CD4-positive, alpha-beta T cell treated with Interleukin-21 for 1 hour (primary cell): ENCODE results near the gene STRBP.
"Not testable (repeated sequence)": the region's sequence is repeated elsewhere in the genome, so short reads cannot be mapped to it uniquely, and the experiment has no call there.

ENCODE experiments used
- DNase-seq: peaks from one replicate; pipeline ENCODE4 v3.0.0-alpha.2; 2020

Gene STRBP

DNA sequence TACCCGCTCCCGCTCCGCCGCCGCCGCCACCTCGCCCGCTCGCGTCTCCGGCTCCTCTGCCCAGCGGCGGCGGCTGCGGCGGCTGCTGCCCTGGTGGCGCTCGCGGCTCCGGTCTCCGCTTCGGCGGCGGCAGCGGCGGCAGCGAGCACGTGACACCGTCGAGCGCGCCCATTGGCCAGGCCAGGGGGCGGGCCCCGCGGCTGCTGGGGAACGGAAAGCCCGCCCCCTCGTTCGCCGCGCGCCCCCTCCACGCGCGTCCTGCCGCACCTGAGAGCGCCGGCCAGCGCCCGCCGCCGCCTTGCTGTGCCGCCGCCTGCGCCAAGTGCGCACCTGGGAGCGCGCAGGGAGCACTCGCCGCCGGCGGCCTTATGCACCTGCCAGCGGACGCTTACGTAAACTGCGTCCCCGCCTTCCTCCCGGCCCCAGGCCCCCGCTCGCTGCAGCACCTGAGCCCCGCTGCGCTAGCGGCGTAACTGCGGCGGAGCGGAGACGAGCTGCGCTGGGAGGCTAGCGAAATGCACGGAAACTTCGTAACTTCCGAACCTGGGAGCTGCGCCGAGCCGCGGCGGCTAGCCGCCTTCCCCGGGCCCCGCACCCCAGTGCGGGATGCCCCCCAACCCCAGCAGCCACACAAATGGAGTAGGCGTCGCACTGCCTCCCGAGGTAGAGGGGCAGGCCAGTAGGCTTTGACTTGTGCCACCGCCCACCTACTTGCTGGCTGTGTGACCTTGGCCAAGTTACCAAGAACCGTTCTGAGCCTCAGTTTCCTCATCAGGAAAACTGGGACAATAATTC is at the start of gene STRBP:
TSS of gene STRBP (minus strand) at position 122 of the 795 bp plus-strand sequence. CDS start 84,452 bp downstream, outside the sequence.
- DNase-seq = peak; percentile 94

DNA sequence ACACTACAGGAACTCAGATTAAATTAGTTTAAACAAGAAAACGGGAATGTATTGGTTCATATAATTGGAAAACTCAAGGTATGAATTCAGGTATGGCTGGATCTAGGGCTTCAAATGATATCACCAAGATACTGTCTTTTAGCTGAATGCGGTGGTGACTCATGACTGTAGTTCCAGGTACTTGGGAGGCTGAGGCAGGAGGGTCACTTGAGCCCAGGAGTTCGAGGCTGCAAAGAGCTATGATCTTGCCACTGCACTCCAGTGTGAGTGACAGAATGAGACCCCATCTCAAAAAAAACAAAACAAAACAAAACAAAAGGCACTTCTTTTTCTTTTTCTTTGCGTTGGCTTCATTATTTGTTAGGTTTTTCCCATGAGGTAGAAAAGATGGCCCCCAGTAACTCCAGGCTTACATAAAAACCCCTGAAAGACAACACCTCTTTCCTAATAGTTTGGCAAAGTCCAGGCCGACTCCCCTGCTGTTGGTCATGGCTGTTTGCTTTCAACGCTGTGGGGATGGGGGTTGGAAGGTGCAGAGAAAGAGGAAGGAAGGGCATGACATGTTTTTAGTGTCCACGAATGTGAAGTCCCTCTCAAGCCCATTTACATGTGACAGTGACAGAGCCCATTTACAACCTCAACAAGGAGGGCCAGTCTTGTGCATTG is 47.8 kb upstream of the STRBP start:
- no peak for DNase-seq

DNA sequence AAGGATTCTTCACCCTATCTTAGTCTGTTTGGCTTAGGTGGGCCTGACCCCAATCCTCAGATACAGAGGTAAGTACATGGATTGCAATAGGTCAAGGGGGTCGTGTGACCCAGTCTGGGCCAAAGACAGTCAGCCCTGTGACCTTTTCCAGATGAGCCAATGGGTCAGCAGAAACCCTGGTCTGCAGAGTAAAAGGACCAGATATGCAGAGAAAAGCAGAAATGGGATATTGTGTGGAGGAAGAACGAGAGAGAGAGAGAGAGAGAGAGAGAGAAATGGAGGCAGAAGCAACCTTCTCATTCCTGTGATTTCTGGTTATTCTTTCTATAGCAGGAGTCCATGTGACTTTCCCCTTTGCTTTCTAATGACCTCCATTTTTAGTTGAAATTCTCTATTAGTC is 47.2 kb upstream of the STRBP start:
- no peak for DNase-seq

DNA sequence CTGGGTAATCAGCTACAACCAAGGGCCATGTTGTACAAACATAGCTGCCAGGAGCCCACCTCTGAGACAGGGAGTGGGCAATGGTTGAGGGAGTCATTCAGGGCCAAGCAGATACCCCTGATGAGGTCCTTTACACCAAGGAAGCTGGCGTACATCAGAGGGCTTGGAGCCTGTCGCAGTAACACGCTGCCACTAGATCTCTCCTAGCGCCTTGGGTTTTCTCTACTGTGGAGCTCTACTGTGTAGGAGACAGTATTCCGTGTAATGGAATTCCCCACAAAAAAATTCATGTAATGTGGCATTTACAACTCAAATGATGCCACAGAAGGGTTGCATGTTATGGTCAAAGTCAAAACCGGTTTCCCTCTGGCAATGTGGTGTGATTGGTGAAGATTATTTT is 46.2 kb upstream of the STRBP start:
- no peak for DNase-seq

DNA sequence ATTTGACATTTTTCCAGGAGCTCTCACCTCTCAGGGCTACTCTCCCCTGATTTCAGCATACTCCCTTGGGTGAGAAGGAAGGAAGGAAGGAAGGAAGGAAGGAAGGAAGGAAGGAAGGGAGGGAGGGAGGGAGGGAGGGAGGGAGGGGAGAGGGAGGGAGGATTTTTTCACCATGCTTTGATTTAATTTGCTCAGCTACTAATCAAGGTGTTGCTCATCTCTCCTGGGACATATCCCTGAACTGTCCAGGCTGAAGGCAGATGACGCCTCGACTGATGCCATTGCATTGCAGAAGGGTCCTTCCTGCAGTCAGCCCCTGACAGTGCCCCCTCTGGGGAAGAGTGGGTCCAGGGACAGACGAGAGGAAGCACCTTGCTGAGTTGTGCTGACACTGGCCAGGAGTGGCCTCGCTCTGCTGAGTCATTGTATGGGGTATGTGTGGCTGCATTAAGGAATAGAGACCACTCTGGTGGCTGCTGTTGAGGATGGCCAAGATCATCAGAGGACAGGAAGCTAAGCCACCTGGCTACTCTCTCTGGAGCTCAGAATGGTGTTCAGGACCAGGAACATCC is 44.0 kb upstream of the STRBP start:
- no peak for DNase-seq

DNA sequence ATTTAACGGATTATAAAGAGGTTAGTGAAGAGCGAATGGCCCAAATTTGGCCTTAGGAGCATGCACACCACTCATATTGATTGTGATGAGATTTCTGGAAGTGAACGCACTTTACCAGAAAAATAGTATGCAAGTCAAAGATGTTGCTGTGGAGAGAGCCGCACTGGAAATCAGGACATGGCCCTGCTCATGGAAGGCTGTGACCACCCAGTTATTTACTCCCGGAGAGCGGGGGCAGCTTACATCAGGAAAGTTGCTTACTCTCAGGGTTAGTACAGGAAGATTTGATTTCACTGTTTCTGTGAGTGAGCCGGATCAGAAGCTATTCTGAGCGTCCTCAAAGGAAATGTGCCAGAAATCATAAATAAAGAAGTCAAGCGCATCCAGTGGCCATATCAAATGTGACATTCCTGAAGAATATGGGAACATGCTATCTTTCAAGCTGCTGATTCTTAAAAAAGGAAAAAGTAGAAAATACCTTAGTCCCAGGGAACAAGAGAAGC is 42.9 kb upstream of the STRBP start:
- DNase-seq = no peak

DNA sequence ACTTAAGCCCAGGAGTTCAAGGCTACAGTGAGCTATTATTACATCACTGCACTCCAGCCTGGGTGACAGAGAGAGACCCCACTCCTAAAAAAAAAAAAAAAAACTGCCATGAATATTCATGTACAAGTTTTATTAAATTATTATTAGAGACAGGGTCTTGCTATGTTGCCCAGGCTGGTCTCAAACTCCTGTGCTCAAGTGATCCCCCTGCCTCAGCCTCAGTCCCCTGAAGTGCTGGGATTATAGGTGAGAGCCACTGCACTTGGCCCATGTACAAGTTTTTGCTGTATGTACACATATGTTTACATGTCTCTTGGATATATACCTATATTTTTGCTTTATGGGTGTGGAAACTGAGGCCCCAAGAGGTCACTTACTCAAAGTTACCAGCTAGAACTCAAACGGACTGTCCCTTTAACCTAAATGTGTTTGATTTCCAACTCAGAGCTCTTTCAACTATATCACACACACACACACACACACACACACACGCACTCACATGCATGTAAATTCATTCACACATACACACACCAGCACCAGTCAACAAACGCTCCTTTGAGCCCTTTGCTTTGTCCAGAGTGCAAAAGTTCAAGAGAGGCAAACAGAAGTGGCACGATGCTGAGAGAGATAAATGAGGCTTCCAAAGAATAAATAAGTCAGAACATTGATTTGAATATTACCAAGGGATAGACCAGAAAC is 42.3 kb upstream of the STRBP start:
- DNase-seq = no peak

DNA sequence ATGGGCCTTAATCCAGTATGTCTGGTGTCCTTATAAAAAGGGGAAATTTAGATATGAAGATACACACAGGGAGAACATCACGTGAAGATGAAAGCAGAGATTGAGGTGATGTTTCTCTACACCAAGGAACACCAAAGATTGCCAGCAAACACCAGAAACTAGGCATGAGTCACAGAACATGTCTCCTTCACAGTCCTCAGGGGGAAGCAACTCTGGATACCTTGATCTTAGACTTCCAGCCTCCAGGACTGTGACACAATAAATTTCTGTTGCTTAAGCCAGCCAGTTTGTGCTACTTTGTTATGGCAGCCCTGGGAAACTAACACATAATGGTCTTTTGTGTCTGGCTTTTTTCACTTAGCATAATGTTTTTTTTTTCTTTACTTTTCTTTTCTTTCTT is 41.2 kb upstream of the STRBP start:
- no peak for DNase-seq

DNA sequence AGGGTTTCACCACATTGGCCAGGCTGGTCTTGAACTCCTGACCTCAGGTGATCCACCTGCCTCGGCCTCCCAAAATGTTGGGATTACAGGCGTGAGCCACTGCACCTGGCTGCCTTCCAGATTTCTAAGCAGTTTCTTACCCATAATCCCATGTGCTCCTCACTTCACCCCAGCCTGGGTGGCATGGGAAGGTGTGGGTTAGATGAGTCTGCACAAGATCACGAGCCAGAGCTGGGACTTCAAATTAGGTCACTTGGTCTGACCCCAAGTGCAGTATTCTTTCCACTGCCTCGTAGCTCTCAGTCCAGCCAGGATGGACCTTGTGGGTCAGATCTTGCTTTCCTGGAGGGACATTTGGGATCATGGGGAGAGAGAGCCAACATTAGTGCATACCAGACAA is 37.5 kb upstream of the STRBP start:
- DNase-seq = no peak

DNA sequence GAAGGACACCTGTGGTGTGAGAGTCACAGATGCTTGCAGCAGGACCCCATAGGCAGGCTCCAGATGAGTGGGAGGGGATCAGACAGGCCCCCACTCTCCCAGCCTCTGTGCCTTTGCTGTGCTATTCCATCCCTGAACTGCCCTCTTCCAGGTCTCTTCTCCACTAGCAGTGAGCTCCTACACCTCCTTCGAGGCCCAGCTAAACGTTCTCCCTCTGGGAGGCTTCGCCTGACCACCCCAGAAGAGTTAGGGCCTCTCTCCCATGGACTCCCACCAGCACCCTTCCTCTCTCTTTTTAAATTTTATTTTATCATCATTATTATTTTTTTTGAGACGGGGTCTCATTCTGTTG is 35.9 kb upstream of the STRBP start:
- no peak for DNase-seq

DNA sequence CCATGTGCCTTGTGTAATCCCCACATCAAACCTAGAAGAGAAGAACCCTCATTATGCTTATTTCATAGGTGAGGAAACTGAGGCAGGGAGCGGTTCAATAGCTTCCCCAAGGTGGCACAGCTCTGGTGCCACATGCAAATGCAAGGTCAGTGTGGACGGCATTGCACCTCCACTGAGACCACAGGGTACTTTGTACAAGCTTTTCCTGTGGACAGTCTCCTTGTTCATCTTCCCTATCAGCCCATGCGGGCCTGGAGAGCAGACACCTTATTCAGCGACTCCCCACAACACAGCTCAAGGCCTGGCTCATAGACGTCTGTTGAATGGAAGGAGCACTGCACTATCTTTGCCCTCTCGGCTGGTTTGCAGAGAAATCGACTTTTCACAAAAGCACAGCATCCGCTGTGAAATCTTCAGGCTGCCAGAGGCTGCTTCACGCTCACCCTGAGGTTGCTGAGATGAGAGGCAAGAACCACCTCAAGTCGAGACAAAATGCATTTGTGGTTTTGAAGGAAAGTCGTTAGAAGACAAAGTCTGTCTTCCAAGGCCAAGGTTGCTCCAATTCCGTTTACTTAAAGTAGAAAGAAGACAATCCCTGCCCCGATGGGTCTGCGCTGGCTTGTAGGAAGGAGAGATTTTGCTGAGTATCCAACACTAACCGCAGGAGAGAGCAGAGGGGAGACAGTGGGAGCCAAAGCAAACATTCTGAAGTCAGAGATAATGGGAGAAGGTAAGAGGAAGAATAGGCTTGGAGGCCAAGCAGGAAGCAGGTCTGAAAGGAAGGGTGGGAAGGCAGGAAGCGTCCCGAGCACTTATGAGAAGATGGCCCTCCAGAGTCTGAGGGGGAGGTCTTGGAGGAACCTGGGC is 34.2 kb upstream of the STRBP start:
- no peak for DNase-seq

DNA sequence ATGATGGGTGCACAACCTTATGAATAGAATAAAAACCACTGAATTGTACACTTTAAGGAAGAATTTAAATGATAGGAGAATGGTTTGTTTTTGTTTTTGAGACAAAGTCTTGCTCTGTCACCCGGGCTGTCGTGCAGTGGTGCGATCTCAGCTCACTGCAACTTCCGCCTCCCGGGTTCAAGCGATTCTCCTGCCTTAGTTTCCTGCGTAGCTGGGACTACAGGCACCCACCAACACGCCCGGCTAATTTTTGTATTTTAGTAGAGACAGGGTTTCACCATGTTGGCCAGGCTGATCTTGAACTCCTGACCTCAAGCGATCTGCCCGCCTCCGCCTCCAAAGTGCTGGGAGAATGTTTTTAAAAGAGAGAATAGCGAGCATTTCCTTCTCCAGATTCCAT is 33.5 kb upstream of the STRBP start:
- DNase-seq = not testable (repeated sequence)

DNA sequence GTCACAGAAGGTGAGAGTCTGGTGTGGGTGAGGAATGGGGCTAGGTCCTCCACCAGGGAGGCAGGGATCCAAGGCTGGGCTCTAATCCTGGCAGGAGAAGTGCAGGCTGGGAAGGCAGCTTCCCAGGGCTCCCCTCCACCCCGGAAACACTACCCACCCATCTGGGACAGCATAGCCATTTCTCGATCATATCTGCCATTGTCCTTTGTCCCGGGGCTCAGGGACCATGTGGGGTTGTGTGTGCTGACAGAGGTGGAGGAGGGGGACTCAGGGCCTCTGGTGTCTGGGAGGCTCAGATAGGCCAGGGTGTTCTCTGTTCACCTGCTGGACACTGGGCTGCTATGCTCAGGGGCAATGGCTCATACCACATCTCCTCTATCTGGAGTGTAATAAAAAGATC is 32.2 kb upstream of the STRBP start:
- no peak for DNase-seq

DNA sequence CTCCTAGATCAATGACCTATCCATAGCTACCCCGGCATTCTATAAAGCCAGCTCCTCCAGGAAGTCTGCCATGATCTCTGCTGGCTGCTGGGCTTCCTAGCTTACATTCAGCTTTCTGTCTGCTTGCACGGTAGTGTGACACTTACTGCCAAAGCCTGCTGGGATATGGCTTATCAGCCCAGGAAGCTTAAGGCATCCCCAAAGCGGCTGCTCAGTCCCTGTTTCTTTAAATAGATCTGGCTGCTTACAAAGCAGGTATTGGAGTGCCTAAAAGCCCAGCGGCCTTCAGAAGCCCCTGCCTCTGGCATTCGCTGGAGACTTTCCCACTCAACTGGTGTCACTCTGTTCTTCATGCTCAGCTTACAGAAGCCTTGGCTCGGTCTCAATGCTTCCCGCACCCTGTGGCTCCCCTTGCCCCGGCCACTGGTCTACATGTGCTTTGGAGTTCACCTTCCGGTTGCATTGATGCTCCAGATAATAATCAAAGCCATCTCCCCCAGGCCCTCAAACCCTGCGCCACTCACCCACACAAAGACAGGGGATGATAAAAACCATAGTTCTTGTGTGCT is 31.3 kb upstream of the STRBP start:
- DNase-seq = no peak

DNA sequence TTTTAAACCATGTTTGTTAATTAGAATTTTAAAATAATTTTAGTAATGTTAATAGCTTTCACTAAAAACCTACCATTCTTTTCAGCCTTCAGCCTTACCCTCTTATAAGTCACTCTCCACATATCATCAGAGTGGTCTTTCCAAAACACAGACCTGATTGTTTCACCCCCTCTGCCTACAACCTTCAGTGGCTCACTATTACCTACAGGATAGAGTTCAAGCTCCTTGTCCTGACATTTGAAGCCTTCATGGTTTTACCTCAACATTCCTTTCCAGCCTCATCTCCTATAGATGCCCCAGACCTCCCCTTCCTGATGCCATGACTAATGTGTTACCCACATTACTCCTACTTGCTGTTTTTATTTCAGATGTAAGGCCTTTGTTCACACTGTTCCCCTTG is 27.8 kb upstream of the STRBP start:
- DNase-seq = no peak

DNA sequence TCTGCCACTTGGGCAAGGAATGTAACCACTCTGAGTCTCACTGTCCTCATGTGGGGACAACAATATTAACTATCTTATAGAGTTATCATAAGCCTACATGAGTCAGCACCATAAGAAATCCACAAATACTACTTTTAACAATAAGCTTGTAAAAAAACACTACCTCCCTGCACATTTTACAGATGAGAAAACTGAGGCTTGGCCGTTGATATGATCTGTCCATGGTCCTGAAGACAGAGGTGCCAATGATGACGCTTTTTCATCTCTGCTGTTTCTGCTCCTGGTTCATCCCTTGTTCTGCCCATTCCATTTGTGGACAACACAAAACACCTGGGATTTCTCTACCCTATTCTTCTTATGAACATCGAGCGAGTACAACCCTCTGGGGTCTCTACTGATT is 23.4 kb upstream of the STRBP start:
- DNase-seq = no peak

DNA sequence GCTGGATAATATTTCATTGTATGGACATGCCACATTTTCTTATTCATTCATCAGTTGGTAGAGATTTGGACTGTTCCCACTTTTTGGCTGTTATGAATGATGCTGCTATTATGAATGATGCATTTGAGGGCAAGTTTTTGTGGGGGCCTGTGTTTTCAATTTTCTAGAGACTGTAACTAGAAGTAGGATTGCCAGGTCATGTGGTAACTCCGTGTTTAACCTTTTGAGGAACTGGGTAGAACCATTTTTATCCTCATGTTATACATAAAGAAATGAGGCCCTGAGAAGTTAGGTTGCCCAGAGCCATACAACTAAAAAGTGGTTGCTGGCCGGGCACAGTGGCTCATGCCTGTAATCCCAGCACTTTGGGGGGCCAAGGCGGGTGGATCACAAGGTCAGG is 22.4 kb upstream of the STRBP start:
- no peak for DNase-seq

DNA sequence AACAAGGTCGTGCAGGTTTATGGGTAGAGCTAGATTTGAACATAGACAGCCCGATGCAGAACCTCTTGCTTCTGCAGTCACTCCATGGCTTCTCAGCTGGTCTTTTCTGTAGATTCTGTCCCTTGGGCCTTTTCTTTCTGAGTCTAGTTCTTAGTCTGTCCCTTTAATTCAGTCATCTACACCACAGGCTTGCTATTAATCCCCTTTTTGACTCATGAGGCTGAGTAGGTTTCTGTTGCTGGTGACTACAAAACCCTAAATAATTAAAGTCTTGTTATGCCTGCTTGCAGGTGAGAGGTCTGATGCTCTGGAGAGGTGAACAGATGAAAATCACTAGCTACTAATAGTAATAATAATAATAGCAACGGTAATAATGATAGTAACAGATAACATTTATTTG is 19.3 kb upstream of the STRBP start:
- DNase-seq = no peak

DNA sequence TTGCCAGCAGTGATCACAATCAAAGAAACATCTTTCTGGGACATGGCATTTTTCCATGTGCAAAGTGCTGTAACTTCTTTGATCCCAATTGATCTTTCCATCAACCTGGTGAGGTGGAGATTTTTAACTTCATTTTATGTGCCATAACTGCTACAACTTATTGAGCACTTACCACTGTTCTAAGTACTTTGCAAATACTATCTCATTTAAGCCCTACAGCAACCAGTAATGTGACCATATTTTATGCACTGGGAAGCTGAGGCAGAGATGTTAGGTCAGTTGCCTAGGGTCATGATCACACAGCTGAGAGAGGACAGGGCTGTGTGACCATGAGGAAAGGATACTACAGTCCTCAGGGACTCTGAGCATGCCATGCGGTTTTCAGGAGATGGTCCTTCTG is 17.9 kb upstream of the STRBP start:
- no peak for DNase-seq

DNA sequence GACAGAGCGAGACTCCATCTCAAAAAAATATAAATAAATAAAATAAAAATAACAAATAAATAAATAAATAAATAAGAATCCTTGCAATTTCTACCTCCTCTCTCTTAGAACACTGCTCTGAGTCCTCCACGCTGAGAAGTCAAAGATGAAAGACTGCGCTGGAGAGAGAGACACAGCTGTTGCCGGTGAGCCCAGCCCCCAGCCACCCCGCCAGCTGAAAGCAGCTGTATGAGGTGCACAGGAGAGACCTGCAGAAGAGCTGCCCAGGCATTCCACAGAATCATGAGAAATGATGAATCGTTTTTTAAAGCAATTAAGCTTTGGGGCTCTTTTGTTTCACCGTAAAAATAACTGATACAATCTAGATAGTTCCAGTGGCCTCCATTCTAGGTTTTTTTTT is 16.3 kb upstream of the STRBP start:
- no peak for DNase-seq

DNA sequence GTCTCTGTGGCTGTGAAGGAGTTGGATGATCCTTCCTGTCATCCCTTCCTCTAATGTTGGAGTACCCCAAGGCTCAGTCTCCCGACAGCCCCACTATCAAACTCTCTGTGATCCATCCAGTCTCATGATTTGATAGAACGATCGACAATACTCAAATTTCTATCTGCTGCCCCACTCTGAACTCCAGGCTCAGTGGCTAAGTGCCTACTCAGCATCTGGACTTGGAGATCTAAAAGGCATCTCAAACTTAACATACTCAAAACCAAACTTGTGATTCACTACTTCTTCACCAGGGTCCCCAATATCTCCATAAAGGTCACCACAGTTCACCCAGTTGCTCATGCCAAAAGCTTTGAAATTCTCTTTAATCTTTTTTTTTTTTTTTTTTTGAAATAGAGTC is 15.1 kb upstream of the STRBP start:
- no peak for DNase-seq

DNA sequence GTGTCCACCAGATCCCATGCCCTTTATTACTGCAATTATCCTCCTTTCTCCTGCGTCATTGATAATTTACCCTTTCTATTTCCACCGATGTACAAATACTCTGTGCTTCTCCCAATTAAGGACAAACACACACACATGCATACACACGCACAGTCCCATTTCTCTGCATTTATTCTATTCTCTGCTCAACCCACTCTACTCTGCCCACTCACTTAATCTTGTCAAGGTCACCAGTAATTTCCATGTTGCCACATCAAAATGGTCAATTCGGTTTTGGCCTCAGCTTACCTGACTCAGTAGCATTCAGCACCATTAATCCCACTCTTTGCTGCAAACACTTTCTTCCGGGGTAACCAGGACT is 14.6 kb upstream of the STRBP start:
- DNase-seq = no peak
